Fibroblast of pulmonary artery (primary cell): ENCODE measurements around the gene SYT13.

Experiments
- DNase-seq: peaks from one replicate; pipeline ENCODE4 v3.0.0-alpha.2; 2010; ENCODE audit warnings: low read depth
- H3K4me3 ChIP-seq: replicated peaks from 2 replicates; pipeline ENCODE4 v1.5.1; 2011; ENCODE audit warnings: low read depth, mild to moderate bottlenecking, control low read depth, low read length, moderate library complexity
- CTCF ChIP-seq: IDR thresholded peaks from 2 replicates; pipeline ENCODE4 v1.5.1; 2011; ENCODE audit warnings: mild to moderate bottlenecking, control low read depth, low read length, inconsistent platforms; ENCODE audit errors: missing control alignments

SYT13 gene

GRCh38 chr11:45313171-45313865 is 27.2 kb upstream of the SYT13 start:
- H3K4me3 ChIP-seq: no peak overlapping the region
- no peak for DNase-seq
- TF ChIP-seq CTCF: no peak

GRCh38 chr11:45305874-45306623 is 19.9 kb upstream of the SYT13 start:
- no peak overlapping the region for H3K4me3 ChIP-seq
- DNase-seq: no peak

GRCh38 chr11:45304992-45305335 is 18.8 kb upstream of the SYT13 start:
- no peak for TF ChIP-seq CTCF
- DNase-seq: no peak
- no peak overlapping the region for H3K4me3 ChIP-seq

More at GRCh38 chr11:45305874-45306623, 19.9 kb upstream of the SYT13 start:
- no peak for TF ChIP-seq CTCF

GRCh38 chr11:45304111-45304991 is 18.2 kb upstream of the SYT13 start:
- TF ChIP-seq CTCF: no peak
- no peak overlapping the region for H3K4me3 ChIP-seq
- DNase-seq: no peak

GRCh38 chr11:45303316-45303715 is 17.2 kb upstream of the SYT13 start:
- no peak for TF ChIP-seq CTCF
- no peak for DNase-seq
- no peak overlapping the region for H3K4me3 ChIP-seq

GRCh38 chr11:45301537-45302246 is 15.6 kb upstream of the SYT13 start:
- H3K4me3 ChIP-seq: no peak overlapping the region
- no peak for DNase-seq
- TF ChIP-seq CTCF: no peak
